Esophagus muscularis mucosa (tissue), 3 donors: ENCODE results near the gene FAM131C.
"Not testable (repeated sequence)": the region's sequence is repeated elsewhere in the genome, so short reads cannot be mapped to it uniquely, and the experiment has no call there.

Experiments
- EP300 ChIP-seq: sonication (generic); formaldehyde crosslinking; IDR thresholded peaks from one replicate; pipeline ENCODE4 v1.6.1; 2017; ENCODE audit warnings: antibody characterized with exemption
- TF ChIP-seq, protein P1 (sequence below), 3 experiments: fragments of 200-600 bp in 2 of 3; fragments of 450-650 bp in 1 of 3; sonication (generic) in 2 of 3; IDR thresholded peaks; one replicate each; pipeline ENCODE4 v1.5.1; 2017 to 2019; ENCODE audit warnings: antibody characterized with exemption in 3 of 3, mild to moderate bottlenecking in 2 of 3, moderate library complexity in 1 of 3

DNA sequence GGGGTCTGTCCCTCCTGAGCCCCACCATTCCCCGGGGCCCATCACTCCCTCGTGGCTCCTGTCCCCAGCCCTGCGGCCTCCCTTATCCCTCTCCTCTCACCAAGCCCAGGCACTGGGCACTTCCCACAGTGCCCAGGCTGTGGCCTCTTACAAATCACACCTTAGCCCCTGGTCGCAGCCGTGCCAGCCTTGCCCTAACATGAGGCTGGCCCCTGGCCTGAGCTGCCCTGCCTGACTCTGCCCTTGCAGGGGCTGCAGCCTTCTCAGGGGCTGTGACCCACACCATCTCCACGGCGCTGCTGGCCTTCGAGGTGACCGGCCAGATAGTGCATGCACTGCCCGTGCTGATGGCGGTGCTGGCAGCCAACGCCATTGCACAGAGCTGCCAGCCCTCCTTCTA lies 21.5 kb downstream of the FAM131C start:
- TF ChIP-seq, protein P1, sequence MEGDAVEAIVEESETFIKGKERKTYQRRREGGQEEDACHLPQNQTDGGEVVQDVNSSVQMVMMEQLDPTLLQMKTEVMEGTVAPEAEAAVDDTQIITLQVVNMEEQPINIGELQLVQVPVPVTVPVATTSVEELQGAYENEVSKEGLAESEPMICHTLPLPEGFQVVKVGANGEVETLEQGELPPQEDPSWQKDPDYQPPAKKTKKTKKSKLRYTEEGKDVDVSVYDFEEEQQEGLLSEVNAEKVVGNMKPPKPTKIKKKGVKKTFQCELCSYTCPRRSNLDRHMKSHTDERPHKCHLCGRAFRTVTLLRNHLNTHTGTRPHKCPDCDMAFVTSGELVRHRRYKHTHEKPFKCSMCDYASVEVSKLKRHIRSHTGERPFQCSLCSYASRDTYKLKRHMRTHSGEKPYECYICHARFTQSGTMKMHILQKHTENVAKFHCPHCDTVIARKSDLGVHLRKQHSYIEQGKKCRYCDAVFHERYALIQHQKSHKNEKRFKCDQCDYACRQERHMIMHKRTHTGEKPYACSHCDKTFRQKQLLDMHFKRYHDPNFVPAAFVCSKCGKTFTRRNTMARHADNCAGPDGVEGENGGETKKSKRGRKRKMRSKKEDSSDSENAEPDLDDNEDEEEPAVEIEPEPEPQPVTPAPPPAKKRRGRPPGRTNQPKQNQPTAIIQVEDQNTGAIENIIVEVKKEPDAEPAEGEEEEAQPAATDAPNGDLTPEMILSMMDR (IDR thresholded peaks at IDR 0.05): not testable (repeated sequence)
- not testable (repeated sequence) for TF ChIP-seq EP300
